Measurements from ENCODE around the gene CLGN.

The CLGN gene

DNA sequence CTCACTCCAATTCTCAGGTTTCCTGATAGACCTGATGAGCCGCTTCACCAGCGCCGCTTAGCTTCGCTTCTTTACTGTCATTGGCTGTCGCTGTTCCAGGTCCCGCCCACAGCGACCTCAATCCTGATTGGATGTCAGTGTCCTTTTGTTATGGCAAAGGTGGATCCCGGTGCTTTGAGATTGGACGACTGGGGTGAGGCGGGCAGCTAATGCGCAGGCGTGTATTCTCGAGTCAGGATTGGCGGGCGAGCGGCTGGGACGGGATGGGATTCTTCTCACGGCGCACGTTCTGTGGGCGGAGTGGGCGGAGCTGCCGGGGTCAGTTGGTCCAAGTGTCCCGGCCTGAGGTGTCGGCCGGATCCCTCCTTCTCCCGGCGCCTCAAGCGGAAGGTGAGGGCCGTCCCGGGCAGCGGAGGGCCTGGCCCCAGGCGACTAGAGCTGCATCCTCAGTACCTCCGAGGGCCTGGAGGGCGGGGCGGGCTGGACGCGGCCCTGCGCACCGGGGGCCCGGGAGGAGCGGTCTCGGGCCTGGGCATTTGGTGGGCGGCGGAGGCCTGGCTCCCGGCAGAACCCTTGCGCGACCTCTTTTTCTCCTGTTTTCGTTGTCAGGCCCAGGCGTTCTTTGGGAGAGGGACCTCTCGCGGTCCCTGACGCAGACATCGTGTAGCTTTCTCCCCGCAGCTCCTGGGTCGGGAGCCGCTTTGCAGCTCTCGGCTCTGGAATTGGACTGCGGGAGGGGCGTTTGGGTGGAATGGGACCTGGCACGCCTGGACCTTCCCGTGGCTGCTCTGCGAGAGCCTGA, 53.9 kb downstream of the CLGN start, which contains the start of gene SCOC:
SCOC (plus strand) TSS at position 319 of the 802 bp plus-strand sequence. CDS start 5,525 bp downstream, outside the sequence.
- peak; percentile 99 for DNase-seq

DNA sequence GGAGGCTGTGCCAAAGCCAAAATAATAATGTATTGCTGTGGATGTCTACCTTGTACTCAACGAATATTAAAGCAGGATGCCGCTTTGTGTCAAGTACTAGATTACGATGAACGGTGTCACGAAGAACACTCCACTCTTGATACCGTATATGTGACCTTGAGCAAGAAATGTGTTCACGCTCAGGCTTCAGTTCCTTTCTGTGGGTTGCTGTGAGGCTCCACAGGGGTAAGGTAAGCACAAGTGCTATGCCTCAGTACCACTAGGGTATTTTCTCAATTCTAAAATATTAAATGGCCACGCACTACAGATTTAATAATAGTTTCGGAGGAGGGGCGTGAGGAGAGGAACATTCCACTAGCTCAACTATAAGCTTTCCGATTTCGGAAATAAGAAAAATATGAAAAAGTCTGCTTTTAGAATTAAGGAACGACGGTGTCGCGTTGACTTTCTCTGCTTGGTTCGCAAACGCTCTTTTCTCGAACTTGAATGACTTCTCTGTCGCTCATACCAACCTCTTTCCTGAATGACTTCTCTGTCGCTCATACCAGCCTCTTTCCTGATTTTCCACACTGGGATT, 54.6 kb downstream of the CLGN start:
- peak; percentile 27 for DNase-seq

DNA sequence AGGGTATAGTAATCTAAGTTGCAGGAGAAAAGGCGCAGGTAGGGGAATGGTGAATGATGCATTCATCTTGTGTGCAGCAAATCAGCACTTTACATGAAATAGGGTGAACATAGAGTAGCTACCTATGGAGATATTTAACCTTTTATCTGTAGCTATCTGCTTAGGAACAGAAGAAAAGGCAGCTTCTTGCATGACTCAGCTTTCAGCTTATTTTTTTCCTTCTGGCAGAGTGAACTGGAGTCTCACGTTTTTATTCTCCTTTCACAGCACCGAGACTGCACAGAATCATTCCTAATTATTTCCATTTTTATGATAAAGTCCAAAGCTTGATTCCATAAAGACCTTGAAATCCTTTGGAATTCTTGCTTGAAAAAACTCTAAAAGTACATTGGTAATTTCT, 58.8 kb downstream of the CLGN start:
- no peak for DNase-seq

DNA sequence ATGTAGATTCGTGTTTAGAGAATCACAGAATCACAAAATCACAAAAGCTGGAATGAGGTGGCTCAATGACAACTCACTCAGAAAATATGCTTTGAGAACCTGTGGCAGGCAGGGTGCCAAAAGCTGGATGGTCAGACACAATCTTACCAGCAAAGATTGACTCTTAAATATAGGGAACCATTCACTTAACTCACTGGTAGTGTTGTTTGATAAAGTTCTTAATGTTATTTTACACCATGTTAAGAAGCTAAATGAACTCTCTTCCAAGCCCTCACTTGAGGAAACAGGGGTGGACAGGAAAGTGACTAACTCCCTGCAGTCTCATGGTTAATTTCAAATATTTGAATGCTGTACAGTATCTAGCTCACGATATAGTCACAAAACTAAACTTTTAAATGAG, 59.7 kb downstream of the CLGN start:
- DNase-seq, result no peak

DNA sequence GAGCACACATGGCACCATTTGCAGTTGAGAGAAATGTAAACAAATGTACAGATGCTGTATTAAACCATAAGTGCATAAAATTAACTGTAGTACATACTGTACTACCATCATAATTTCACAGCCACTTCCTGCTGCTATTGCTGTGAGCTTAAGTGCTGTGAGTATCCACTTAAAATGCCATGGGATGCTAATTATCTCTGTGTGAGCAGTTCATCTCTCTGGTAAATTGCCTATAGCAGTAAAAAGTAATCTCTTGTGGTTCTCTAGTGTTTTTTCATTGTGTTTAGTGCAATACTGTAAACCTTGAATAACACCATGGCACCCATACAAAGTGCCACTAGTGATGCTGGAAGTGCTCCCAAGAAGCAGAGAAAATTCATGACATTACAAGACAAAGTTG, 63.9 kb downstream of the CLGN start:
- DNase-seq, result no peak

DNA sequence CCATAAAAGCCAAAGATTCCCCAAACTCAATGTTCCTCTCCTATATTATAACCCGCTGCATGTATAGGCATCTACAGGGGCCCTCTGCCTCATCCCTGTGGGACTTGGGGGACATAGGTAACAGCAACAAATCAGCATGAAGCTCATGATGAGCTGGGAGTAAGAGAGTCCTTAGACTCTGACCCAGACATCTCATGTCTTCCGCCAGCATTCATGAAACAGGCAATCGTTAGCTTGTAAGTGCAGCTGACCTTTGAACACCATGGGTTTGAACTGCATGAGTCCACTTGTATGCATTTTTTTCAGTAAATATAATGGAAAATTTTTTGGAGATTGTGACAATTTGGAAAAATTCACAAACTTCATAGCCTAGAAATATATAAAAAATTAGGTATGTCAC, 64.4 kb downstream of the CLGN start:
- DNase-seq, result no peak

DNA sequence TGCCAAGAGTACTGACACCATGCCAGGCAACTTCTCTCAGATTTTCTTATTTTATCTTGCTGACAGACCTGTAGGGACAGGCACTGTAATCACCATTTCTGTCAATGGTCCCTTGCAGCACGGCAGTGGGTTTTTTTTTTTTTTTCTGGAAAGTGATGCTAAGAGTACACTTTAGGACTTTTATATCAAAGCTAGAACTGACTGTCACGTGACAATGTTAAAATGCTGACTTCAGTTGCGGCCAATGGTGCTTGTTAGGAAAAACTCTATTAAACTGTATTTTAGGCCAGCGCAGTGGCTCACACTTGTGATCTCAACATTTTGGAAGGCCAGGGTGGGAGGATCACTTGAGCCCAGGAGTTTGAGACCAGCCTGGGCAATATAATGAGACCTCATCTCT, 66.3 kb downstream of the CLGN start:
- no peak for DNase-seq

DNA sequence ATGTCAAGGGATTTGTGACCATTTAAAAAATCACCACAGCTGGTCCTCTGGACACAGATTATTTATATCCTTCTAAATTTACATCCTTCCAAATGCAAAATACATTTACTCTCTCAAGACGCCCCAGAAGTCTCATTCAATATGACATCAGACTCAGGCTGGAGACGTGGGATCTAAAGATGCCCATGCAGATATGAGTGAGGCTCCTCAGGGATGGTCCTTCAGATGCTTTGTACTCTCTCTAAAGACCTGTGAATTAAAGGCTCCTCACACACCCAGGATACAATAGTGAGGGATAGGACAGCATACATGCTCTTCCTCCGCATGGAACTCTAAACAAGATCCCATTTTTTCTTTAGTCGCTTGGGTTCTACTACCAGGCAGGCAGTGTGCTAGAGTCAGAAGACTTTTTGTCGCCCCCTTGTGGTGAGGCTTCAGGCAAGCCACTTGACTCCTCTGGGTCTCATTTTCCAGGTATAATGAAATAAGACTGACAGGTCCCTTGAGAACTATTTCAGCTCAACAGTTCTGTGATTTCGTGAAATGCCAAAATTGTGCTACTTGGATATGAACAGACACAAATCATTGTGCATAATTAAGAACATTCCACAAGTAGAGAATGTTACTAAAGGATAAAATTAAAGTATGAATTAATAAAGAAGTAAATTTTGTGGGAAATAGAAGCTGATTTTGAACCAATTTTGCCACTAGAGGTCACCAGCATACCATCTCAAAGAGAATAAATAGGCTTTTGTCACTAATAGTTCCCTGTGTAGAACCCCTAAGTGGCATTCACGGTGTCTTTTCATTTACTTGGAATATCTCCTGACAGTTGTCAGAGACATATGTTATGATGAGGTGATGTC, 67.7 kb downstream of the CLGN start:
- peak; percentile 89 for DNase-seq

DNA sequence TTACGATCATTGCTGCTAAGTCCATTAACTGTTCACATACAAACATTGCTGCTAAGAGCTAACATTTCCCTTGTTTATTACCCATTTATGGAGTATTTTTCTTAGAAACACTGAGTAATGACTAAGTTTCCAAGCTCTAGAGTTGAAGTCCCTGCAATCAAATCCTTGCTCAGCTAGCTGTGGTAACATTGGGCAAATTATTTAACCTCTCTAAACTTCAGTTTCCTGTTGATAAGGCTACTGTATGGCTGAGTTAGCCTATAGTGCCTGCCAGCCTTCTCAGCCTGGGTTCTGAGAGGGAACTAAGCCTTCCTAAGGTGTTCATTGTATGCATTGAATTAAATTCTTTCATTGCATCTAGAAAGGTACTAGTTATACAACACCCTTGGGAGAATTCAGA, 69.2 kb downstream of the CLGN start:
- no peak for DNase-seq

DNA sequence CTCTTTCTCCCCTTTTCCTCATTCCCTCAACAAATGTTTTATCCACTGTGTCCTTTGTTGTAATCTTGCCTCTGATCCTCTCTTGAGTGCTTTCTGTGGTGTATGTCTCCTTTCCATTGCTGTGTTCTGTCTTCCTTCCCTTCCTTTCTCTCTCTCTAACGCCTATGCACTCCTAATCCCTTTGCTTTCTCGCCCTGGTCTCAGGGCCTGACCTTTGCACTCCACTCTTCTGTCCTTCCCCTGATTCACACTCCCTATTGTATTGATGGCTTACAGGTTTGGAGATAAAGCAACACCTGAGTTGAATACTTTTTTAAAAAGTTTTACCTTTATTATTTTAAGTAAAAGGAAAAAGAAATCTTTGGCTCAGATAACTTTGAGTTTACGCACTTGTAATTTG, 69.6 kb downstream of the CLGN start:
- no peak for DNase-seq

DNA sequence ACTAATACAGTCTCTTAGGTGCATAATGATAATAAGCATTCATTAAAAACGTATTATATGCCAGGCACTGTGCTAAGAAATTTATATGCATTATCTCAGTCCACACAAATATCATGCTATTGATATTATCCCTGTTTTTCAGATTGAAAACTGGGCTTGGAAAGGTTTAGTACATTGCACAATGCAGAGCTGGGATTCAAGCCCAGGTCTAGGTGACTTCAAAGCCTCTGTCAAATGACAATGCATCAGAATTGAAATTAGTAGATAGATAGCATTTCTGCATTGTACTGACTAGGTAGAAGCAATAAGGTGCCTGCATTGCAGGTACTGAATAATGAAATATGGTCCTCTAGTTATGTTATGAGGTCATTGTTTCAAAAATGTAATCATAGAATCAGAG, 72.2 kb downstream of the CLGN start:
- no peak for DNase-seq

DNA sequence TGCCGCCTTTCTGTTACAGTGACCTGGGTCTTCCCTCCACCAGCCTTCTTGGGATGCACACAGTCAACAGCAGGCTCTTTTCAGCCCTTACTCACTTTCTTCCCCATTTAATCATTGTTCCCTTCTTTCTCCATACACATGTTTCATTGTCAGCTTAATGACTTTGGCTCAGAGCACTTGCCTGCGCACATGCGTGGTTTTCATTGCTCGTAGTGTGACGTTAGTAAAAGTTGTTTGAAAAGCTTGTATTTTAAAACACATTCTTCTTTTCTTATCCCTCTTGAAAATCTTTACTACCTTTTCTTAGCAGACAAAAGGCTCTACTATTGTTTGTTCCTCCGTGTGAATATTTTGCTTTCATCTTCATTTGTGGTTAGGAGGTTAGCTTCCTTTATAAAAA, 73.7 kb downstream of the CLGN start:
- DNase-seq, result no peak

DNA sequence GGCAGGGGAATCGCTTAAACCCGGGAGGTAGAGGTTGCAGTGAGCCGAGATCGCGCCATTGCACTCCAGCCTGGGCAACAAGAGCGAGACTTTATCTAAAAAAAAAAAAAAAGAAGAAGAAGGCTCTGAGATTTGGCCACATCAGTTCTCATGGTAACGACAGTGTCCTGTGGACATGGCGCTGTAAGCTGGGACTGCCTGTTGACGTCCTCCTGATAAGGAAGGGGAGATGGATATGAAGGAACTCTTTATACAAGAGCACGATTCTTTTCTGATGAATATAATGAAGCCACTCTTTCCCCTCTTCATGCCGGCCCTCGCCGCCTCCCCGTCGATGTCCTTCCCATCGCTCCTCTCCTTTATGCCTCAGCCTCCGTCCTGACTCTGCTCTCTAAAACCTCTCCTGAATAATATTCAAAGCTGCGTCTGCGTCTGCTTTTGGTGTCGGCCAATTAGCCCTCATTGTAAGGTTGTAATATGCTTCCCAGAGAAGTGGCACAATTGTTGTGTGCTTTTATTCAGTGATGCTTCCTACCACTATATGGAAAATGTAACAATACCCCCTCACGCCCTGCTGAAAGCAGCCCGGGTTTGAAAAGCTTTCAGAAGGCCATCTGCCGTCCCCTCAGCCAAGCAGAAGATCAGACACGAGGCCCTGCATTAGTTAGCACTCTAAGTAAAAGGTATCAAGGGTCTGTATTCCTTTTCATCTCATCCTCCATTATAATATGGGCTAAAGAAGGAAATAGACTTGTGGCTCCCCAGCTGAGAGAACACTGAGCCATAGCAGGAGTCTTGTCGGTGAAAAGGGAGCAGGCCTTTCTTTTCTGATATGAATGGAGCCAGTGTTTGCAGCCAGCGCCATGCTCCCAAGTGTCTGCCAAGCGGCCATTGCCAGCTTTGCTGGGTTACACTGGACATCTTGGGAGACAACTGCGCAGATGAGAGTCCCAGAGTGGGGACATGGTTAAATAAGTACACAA, 76.1 kb downstream of the CLGN start:
- peak; percentile 35 for DNase-seq

DNA sequence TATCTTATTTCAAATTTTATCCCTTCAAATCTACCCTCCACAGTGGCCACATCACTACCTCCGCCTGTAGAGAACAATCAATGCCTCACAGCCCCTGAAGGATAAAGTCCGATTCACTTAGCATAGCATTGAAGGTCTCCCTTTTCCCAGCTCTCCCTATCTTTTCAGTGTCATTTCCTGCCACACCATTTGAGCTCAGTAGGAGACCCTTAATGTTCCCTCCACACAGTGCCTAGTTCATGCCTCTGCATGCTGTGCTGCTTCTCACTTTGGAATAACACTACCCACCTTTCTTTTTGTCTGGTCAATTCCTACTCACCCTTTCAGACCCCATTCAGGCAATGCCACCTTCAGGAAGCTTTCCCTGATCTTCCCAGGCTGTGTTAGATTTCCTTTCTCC, 77.6 kb downstream of the CLGN start:
- DNase-seq, result no peak

DNA sequence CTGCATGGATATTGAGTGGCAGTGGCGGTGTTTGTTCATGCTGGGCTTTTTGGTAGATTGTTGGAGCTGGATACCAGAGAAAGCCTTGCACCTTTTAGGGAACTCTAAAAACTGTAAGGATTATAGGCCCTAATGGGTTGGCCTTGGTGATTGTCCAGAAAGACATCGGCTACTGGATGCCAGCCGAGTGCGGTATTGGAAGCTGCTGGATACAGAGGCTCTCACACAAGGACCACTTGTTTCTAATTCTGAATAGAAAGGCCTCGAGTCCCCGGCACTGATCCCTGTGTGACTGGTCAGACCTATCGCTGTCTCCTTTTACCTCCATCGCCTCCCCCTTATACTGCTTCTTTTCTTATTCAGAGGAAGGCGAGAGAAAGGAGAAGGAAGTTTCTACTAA, 81.3 kb downstream of the CLGN start:
- DNase-seq, result no peak

DNA sequence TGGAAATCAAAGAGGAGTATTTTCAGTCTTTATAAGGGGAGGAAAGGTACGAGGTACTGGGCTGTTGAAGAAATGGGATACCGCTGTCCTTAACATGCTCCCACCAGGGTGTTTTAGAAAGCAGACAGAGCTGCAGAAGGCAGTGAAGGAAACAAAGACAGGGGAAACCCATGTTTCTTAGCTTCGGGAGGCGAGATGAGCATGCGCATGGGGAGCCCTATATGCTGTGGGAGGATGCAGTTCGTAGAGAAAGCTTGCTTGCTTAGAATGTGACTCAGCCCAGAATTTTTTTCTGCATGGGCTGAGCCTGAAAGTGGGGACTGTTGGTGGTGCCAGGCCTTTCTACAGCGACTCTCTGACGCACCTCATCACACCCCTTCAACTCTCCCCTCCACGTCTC, 82.8 kb downstream of the CLGN start:
- DNase-seq, result no peak

DNA sequence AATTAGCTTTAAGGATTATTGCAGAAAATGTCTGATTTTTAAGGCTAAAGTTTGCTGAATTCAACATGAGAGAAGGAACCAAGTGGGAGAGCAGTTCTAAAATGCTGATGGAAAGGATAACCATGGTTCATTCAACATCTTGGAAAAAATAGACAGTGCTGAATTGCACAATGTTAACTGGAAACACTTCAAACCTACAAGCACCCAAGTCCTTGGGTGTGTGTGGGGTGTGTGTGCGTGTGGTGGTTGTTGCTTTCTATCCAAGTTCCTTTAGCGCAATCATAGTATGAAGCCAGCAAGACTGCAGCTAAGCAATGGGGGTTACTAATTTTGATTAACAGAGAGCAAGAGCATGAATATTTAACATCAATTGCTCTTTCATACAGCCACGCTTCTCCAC, 83.3 kb downstream of the CLGN start:
- no peak for DNase-seq

DNA sequence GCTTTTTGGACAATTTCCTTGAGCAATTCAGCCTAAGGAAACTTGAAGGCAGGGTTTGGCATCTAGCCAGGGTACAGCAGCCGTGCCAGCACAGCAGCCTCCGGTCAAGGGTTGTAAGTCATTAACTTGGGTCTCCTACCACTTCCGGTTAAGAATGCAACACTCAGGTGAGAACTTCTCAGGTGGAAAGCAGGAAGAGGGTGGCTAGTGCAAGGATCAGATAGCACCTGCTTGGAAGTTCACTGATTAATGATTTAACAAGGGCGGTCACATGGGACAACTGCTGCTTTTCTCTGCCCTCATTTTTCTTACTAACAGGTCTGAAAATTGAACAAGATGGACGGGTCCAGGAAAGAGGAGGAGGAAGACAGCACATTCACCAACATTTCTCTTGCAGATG, 84.1 kb downstream of the CLGN start:
- no peak for DNase-seq

DNA sequence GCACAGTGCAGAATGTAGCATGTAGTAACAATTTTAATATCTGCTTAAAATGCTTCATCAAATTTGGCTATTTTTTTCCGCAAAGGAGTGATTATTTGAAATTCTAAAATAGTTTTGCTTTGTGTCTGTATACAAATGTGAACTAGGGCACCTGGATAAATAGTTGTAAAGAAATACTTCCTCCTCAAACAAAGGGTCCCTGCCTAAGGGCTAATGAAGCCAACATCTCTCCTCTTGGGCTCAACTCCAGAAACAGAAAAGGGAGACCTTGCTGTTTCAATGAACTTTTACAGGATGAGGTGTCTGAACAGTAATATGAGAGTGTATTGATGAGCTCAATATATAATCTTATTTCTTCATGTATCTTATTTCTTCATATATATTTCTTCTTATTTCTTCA, 84.8 kb downstream of the CLGN start:
- no peak for DNase-seq

Data from NCI-H1092 (cell line).